Neural cell (in vitro differentiated cells): ENCODE data around the gene LDLRAD4.

Experiments
- EP300 ChIP-seq: fragments of 450-650 bp; conservative IDR thresholded peaks from 2 replicates; pipeline ENCODE4 v1.6.1; 2014; ENCODE audit warnings: antibody characterized with exemption, mild to moderate bottlenecking, moderate library complexity; ENCODE audit not compliant: poor library complexity, severe bottlenecking
- EZH2 ChIP-seq: fragments of 200-600, 300-800 bp; shearing (Covaris generic), sonication (generic); IDR thresholded peaks from 2 replicates; pipeline ENCODE4 v1.6.1; 2014; ENCODE audit warnings: antibody characterized with exemption, low read length, borderline replicate concordance, mild to moderate bottlenecking; ENCODE audit not compliant: insufficient read depth, poor library complexity, severe bottlenecking
- MXI1 ChIP-seq: fragments of 450-650 bp; conservative IDR thresholded peaks from 2 replicates; pipeline ENCODE4 v1.6.1; 2014; ENCODE audit warnings: antibody characterized with exemption, mild to moderate bottlenecking; ENCODE audit not compliant: poor library complexity, severe bottlenecking
- POLR2AphosphoS5 ChIP-seq: IDR thresholded peaks from 2 replicates; pipeline ENCODE4 v1.6.1; 2012
- RAD21 ChIP-seq: fragments of 450-650 bp; conservative IDR thresholded peaks from 2 replicates; pipeline ENCODE4 v1.6.1; 2014; ENCODE audit warnings: antibody characterized with exemption, mild to moderate bottlenecking, moderate library complexity
- SMC3 ChIP-seq: fragments of 450-650 bp; conservative IDR thresholded peaks from 2 replicates; pipeline ENCODE4 v1.6.1; 2014; ENCODE audit warnings: antibody characterized with exemption, mild to moderate bottlenecking, moderate library complexity; ENCODE audit not compliant: poor library complexity
- TAF1 ChIP-seq: IDR thresholded peaks from 2 replicates; pipeline ENCODE4 v1.6.1; 2012; ENCODE audit warnings: low read depth
- TF ChIP-seq, protein P1 (sequence below): fragments of 450-650 bp; IDR thresholded peaks from 2 replicates; pipeline ENCODE4 v1.5.1; 2014; ENCODE audit warnings: antibody characterized with exemption, mild to moderate bottlenecking, moderate library complexity; ENCODE audit not compliant: poor library complexity, severe bottlenecking
- TF ChIP-seq, protein P2 (sequence below): IDR thresholded peaks from 2 replicates; pipeline ENCODE4 v1.6.1; 2012; ENCODE audit warnings: borderline replicate concordance

DNA sequence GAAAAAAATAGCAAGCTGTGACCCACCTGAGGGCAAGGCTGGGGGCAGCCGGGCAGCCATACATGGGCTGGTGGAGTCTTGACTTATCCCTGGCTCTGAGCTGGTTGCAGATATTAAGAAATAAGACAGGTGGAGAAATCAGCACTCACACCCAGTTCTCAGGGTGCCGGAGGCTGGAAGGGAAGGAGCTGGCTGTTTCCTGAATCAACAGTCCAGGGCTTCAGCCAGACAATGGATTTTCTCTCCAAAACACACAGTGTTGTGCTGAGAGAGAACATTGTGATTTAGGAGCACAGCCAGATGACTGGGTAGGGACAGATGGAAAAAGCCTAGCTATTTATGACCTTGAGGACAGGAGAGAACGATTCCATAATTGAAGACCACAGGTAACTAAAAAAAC lies 208.8 kb downstream of the LDLRAD4 start:
- no peak for TF ChIP-seq POLR2AphosphoS5
- no peak for TF ChIP-seq EZH2
- TF ChIP-seq, protein P1, sequence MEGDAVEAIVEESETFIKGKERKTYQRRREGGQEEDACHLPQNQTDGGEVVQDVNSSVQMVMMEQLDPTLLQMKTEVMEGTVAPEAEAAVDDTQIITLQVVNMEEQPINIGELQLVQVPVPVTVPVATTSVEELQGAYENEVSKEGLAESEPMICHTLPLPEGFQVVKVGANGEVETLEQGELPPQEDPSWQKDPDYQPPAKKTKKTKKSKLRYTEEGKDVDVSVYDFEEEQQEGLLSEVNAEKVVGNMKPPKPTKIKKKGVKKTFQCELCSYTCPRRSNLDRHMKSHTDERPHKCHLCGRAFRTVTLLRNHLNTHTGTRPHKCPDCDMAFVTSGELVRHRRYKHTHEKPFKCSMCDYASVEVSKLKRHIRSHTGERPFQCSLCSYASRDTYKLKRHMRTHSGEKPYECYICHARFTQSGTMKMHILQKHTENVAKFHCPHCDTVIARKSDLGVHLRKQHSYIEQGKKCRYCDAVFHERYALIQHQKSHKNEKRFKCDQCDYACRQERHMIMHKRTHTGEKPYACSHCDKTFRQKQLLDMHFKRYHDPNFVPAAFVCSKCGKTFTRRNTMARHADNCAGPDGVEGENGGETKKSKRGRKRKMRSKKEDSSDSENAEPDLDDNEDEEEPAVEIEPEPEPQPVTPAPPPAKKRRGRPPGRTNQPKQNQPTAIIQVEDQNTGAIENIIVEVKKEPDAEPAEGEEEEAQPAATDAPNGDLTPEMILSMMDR: no peak
- TF ChIP-seq TAF1: no peak
- TF ChIP-seq RAD21: no peak
- TF ChIP-seq, protein P2, sequence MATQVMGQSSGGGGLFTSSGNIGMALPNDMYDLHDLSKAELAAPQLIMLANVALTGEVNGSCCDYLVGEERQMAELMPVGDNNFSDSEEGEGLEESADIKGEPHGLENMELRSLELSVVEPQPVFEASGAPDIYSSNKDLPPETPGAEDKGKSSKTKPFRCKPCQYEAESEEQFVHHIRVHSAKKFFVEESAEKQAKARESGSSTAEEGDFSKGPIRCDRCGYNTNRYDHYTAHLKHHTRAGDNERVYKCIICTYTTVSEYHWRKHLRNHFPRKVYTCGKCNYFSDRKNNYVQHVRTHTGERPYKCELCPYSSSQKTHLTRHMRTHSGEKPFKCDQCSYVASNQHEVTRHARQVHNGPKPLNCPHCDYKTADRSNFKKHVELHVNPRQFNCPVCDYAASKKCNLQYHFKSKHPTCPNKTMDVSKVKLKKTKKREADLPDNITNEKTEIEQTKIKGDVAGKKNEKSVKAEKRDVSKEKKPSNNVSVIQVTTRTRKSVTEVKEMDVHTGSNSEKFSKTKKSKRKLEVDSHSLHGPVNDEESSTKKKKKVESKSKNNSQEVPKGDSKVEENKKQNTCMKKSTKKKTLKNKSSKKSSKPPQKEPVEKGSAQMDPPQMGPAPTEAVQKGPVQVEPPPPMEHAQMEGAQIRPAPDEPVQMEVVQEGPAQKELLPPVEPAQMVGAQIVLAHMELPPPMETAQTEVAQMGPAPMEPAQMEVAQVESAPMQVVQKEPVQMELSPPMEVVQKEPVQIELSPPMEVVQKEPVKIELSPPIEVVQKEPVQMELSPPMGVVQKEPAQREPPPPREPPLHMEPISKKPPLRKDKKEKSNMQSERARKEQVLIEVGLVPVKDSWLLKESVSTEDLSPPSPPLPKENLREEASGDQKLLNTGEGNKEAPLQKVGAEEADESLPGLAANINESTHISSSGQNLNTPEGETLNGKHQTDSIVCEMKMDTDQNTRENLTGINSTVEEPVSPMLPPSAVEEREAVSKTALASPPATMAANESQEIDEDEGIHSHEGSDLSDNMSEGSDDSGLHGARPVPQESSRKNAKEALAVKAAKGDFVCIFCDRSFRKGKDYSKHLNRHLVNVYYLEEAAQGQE: no peak
- no peak for TF ChIP-seq EP300
- no peak for TF ChIP-seq SMC3
- no peak for TF ChIP-seq MXI1
